Heart left ventricle (tissue), 13 donors: ENCODE data around the gene HOXC5.

Experiments
- POLR2A ChIP-seq, 2 donors: fragments of 450-650 bp; IDR thresholded peaks; one replicate each; pipeline ENCODE4 v1.6.1; 2017; ENCODE audit warnings: antibody characterized with exemption in 2 of 2, mild to moderate bottlenecking in 2 of 2, moderate library complexity in 2 of 2
- TF ChIP-seq, protein P1 (sequence below), 12 donors: fragments of 200-600 bp; sonication (generic) in 4 of 12; IDR thresholded peaks; one replicate each; pipeline versions ENCODE4 v1.5.0 to v1.8.0; 2018 to 2022; ENCODE audit warnings: antibody characterized with exemption in 12 of 12, mild to moderate bottlenecking in 5 of 12
- donor health status: ischemic (EF 13 %, LVEDD 7.1; RV severe dilation, severe dysfunction).
- donor health status: DM: no; HTN: yes; CAD: no.
- donor health status: DM: no; HTN: no; CAD: no.
- donor health status: ischemic (EF 25% LVEDD 6.9; RV normal size, moderate dysfunction).
- donor health status: ischemic (EF 25% LVEDD 5.7; RV mildly dilated, moderate dysfunction).
- donor health status: ischemic (EF 35%, LVEDD 5.7; RV mildly dilated, moderate dysfunction).
- donor health status: nonischemic (EF 11% LVEDD 7.7; RV severe dilation, severe dysfunction).
- donor health status: DM: yes; HTN: yes; CAD: no.
- donor health status: PGD.
- donor health status: ischemic (EF 29% LVEDD 5.4; RV normal size, mild dysfunction).
- donor health status: nonischemic (EF 23%, LVEDD 6.1; RV moderate dilation, normal function).

DNA sequence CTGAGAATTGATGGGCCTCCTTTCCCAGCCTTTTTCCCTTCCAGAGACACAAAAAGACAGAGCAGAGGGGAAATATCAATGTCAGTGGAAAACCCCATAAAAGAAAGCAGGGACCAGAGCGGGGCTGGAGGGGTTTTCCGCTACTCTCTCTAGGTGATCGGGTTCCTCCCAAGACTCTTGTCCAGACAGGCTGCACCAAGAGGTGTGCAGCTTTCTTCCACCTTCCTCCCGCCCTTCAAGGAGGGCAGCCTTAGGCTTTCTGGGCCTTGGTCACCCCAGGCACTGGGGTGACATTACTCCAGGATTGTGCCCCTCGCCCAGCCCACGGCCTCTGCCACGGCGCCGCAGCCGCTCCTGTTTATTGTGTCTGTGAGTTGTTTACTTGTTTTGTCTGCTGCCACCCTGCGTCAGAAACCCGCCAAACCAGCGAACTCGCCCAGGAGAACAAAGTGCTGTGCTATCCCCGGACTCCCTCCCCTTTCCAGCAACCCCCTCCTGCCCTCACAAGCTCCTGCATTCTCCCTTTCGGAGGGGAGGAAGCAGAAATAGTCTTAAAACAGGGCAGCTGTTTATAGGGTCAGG, 11.3 kb upstream of the HOXC5 start:
- TF ChIP-seq, protein P1, sequence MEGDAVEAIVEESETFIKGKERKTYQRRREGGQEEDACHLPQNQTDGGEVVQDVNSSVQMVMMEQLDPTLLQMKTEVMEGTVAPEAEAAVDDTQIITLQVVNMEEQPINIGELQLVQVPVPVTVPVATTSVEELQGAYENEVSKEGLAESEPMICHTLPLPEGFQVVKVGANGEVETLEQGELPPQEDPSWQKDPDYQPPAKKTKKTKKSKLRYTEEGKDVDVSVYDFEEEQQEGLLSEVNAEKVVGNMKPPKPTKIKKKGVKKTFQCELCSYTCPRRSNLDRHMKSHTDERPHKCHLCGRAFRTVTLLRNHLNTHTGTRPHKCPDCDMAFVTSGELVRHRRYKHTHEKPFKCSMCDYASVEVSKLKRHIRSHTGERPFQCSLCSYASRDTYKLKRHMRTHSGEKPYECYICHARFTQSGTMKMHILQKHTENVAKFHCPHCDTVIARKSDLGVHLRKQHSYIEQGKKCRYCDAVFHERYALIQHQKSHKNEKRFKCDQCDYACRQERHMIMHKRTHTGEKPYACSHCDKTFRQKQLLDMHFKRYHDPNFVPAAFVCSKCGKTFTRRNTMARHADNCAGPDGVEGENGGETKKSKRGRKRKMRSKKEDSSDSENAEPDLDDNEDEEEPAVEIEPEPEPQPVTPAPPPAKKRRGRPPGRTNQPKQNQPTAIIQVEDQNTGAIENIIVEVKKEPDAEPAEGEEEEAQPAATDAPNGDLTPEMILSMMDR (IDR thresholded peaks at IDR 0.05): no peak
- TF ChIP-seq POLR2A (IDR thresholded peaks at IDR 0.05): no peak
